Uterus (tissue), 4 donors: Measurements from ENCODE around the gene DAB2IP. TPM values are rescaled to one million over a fixed set of nuclear protein-coding genes. Genes with fewer than 3 reads are reported as not detected.

Source experiments
- DNase-seq, 2 donors: peaks; one replicate each; pipeline ENCODE4 v3.0.0-alpha.2; 2019 to 2020
- H3K27ac ChIP-seq, 2 donors: fragments of 200-600 bp; sonication (generic); 1 replicate in 1 of 2; 2 replicates in 1 of 2; pipeline ENCODE4 v1.5.1; 2016 to 2018
- H3K27me3 ChIP-seq, 2 donors: fragments of 200-600 bp; sonication (generic); one replicate each; pipeline ENCODE4 v1.5.1; 2018 to 2019; ENCODE audit warnings: control low read depth in 1 of 2
- H3K36me3 ChIP-seq, 2 donors: fragments of 200-600 bp; sonication (generic); one replicate each; pipeline ENCODE4 v1.5.1; 2019; ENCODE audit warnings: control low read depth in 1 of 2
- H3K4me1 ChIP-seq, 2 donors: fragments of 200-600 bp; sonication (generic); one replicate each; pipeline ENCODE4 v1.5.1; 2018 to 2019; ENCODE audit warnings: control low read depth in 1 of 2
- H3K4me3 ChIP-seq, 2 donors: fragments of 200-600 bp; sonication (generic); 1 replicate in 1 of 2; 2 replicates in 1 of 2; pipeline ENCODE4 v1.5.1; 2018 to 2019; ENCODE audit warnings: mild to moderate bottlenecking in 1 of 2
- H3K9me3 ChIP-seq, 2 donors: fragments of 200-600 bp; sonication (generic); one replicate each; pipeline ENCODE4 v1.5.1; 2019; ENCODE audit warnings: control low read depth in 1 of 2
- POLR2A ChIP-seq, 2 donors: fragments of 450-650 bp; IDR thresholded peaks; one replicate each; pipeline ENCODE4 v1.6.1; 2016; ENCODE audit warnings: antibody characterized with exemption in 2 of 2, mild to moderate bottlenecking in 1 of 2, moderate library complexity in 1 of 2
- intact Hi-C: fragments of 100-400 bp; cut with DNase I; formaldehyde crosslinking; loops from one replicate; pipeline ENCODE4 v1.15.1; 2023; ENCODE audit warnings: low total_unique reads
- total RNA-seq, 4 donors: library from RNA; depleted of rRNA in 3 of 4; stranded (reverse); fragments of >200 nt in 3 of 4; gene quantifications; one replicate each; pipeline versions ENCODE4 v1.1.0 to v1.2.4, GENCODE V29; 2014 to 2023
- TF ChIP-seq, protein P1 (sequence below), 4 experiments: fragments of 200-600 bp in 2 of 4; fragments of 450-650 bp in 2 of 4; sonication (generic) in 2 of 4; IDR thresholded peaks; one replicate each; pipeline ENCODE4 v1.5.1; 2016 to 2019; ENCODE audit warnings: antibody characterized with exemption in 4 of 4, mild to moderate bottlenecking in 2 of 4, moderate library complexity in 1 of 4
- donor health status: DM: yes; HTN: yes; CAD: no.

Gene DAB2IP
- total RNA-seq, 4 donors from 2014 or later = 22.0 to 139 (median 31.6) TPM

DNA sequence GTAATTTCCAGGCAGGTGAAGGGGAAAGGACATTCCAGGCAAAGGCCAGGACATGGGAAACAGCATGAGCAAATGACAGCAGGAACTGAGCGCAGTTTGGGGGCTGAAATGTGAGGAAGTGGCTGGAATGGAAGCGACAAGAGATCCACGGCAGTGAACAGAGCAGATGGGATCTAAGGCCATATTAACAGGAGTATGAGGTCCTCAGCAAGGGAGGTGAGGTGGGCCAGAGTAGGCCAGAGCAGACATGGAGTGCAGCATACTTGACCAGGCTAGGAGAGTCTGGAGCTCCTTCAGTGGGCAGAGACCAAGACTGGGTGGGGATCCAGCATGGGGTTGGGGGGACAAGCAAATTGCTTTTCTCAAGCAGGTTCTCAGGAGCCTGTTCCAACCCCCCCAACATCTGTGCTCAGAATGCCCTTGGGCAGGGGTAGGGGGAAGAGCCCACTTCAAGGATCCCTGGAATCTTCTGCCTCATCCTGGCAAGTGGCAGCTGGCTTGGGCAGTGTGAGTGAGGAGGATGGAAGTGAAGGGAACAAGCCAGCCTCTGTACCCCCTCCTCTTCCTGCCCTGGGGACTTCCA, 34.5 kb downstream of the DAB2IP start:
- Histone ChIP-seq H3K4me1 (no peaks in the 10 kb centered on the region), H3K9me3 (no peaks in the 10 kb centered on the region), H3K4me3 (no peak overlapping the region), H3K27ac (peak overlapping the region in 1 of 2 donors; percentile 65), H3K27me3 (no peaks in the 10 kb centered on the region), H3K36me3 (no peaks in the 10 kb centered on the region)
- intact Hi-C loops = loop anchor here (5.0 to 10.0 kb wide), 2 partner anchors 131 to 306 kb away; no protein-coding TSS in a partner anchor
- DNase-seq = no peak
- no peak for TF ChIP-seq POLR2A (IDR thresholded peaks at IDR 0.05)
- TF ChIP-seq, protein P1, sequence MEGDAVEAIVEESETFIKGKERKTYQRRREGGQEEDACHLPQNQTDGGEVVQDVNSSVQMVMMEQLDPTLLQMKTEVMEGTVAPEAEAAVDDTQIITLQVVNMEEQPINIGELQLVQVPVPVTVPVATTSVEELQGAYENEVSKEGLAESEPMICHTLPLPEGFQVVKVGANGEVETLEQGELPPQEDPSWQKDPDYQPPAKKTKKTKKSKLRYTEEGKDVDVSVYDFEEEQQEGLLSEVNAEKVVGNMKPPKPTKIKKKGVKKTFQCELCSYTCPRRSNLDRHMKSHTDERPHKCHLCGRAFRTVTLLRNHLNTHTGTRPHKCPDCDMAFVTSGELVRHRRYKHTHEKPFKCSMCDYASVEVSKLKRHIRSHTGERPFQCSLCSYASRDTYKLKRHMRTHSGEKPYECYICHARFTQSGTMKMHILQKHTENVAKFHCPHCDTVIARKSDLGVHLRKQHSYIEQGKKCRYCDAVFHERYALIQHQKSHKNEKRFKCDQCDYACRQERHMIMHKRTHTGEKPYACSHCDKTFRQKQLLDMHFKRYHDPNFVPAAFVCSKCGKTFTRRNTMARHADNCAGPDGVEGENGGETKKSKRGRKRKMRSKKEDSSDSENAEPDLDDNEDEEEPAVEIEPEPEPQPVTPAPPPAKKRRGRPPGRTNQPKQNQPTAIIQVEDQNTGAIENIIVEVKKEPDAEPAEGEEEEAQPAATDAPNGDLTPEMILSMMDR (IDR thresholded peaks at IDR 0.05) = no peak

DNA sequence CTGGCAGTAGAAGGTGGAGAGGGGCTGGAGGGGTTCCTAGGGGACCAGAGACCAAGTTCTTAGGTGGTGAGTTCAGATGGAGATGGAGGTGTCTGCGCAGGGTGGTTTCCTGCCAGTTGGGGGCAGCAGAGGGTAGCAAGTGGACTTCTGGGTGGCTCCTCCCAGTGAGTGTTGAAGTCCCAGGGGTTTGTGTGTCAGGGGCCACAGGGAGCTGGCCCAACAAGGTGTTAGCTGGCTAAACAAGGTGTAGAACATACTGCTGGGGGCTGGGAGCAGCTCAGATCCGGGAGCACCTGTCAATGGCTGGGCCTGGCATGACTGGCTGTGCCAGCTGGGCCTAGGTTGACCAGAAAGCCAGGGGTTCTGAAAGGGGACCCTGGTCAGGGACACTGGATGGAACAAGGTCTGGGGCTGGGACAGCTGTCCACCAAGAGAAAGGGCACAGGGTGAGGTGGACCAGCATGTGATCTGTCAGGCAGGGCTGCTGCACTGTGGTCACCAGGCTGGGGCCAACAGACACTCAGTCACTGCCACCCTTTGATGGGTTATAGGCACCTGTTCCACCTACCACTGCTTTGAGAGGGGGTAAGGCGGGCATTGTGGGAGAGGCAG, 35.6 kb downstream of the DAB2IP start:
- TF ChIP-seq, protein P1 (IDR thresholded peaks at IDR 0.05) = peak; percentile 80 to 91 (median 86)
- no peak for TF ChIP-seq POLR2A (IDR thresholded peaks at IDR 0.05)
- Histone ChIP-seq H3K27me3 (no peaks in the 10 kb centered on the region), H3K36me3 (no peaks in the 10 kb centered on the region), H3K9me3 (no peaks in the 10 kb centered on the region), H3K4me3 (no peak overlapping the region), H3K27ac (peak overlapping the region; percentile 35 to 65), H3K4me1 (peaks cover 0 to 1% of the 10 kb centered on the region in 2 donors)
- peak; percentile 83 to 85 for DNase-seq
- intact Hi-C loops = loop anchor here (5.0 to 10.0 kb wide), 2 partner anchors 132 to 305 kb away; no protein-coding TSS in a partner anchor

DNA sequence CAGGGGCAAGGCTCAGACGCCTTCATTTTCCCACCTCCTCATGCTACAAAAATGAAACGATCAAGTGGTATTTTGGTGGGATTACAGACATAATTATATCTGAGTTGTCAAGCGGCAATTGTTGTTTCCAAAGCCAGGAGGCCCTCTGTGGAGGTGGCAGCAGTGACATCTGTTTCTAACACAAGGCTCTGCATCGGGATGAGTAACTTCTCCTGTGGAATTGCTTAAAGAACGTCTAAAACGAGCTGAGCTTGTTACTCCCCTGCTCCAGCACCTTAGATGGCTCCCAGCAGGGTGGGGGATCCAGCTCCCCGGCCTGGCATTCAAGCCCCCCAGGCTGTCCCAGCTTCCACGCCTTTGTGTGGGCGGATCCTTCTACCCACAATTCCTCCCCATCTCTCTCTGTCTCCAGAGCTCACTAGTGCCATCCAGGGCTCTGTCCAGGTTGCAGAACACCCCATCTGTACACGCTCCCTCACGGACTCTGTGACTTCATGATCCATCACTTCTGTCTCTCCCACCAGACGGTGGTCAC, 36.8 kb downstream of the DAB2IP start:
- intact Hi-C loops = loop anchor here (5.0 to 10.0 kb wide), 2 partner anchors 133 to 304 kb away; no protein-coding TSS in a partner anchor

DNA sequence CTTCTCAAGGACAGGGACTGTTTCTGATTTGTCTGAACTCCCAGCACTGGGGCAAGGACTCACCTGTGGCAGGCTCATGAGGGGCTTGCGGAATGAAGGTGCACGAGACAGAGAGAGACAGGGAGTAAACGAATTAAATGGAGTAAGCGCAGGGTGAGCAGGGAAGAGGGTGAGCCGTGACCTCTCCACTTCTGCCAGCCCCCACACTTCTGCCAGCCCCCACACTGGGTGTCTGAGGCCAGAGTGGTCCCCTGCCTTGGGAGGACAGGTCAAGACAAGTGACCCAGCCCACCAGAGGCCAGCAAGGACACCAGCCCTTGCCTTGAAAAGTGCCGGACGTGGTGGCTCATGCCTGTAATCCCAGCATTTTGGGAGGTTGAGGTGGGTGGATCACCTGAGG, 37.2 kb downstream of the DAB2IP start:
- TF ChIP-seq POLR2A (IDR thresholded peaks at IDR 0.05) = no peak
- TF ChIP-seq, protein P1 (IDR thresholded peaks at IDR 0.05) = no peak
- H3K9me3 ChIP-seq = no peaks in the 10 kb centered on the region
- no peak for DNase-seq
- intact Hi-C loops = loop anchor here (5.0 to 10.0 kb wide), 2 partner anchors 134 to 304 kb away; no protein-coding TSS in a partner anchor
- H3K27ac ChIP-seq = peak overlapping the region; percentile 22 to 65
- H3K36me3 ChIP-seq = no peaks in the 10 kb centered on the region
- H3K27me3 ChIP-seq = no peaks in the 10 kb centered on the region
- H3K4me1 ChIP-seq = peaks cover 4 to 8% of the 10 kb centered on the region in 2 donors
- no peak overlapping the region for H3K4me3 ChIP-seq

More for the DNA sequence above, 36.8 kb downstream of the DAB2IP start:
- Histone ChIP-seq H3K4me1 (peaks cover 4 to 5% of the 10 kb centered on the region in 2 donors), H3K9me3 (no peaks in the 10 kb centered on the region), H3K27ac (peak overlapping the region; percentile 22 to 65), H3K4me3 (no peak overlapping the region), H3K36me3 (no peaks in the 10 kb centered on the region), H3K27me3 (no peaks in the 10 kb centered on the region)
- no peak for DNase-seq
- no peak for TF ChIP-seq POLR2A (IDR thresholded peaks at IDR 0.05)
- TF ChIP-seq, protein P1 (IDR thresholded peaks at IDR 0.05) = no peak
